Loucy (cell line): ENCODE measurements around the gene PPFIBP1.

ENCODE experiments used
- H2AFZ ChIP-seq: fragments of 200-600 bp; sonication (generic); 2 replicates; pipeline ENCODE4 v1.6.0; 2016; ENCODE audit warnings: antibody characterized with exemption, mild to moderate bottlenecking, low read length, moderate library complexity
- H3F3A ChIP-seq: fragments of 200-600 bp; 2 replicates; pipeline ENCODE4 v1.6.0; 2016; ENCODE audit warnings: antibody characterized with exemption, low read depth, mild to moderate bottlenecking
- H3K27me3 ChIP-seq: fragments of 200-600 bp; sonication (generic); 2 replicates; pipeline ENCODE4 v1.6.1; 2014; ENCODE audit warnings: low read length, mild to moderate bottlenecking; ENCODE audit not compliant: insufficient read depth, poor library complexity, severe bottlenecking
- H3K36me3 ChIP-seq: fragments of 200-600 bp; sonication (generic); 2 replicates; pipeline ENCODE4 v1.6.1; 2016; ENCODE audit warnings: low read length; ENCODE audit not compliant: insufficient read depth
- H3K4me1 ChIP-seq: fragments of 200-600 bp; sonication (generic); 2 replicates; pipeline ENCODE4 v1.5.1; 2014; ENCODE audit warnings: low read length, mild to moderate bottlenecking; ENCODE audit not compliant: insufficient read depth, poor library complexity, severe bottlenecking
- H3K4me2 ChIP-seq: fragments of 200-600 bp; sonication (generic); 2 replicates; pipeline ENCODE4 v1.6.0; 2014; ENCODE audit warnings: antibody characterized with exemption, low read length, low read depth, mild to moderate bottlenecking; ENCODE audit not compliant: poor library complexity, severe bottlenecking
- H3K4me3 ChIP-seq: fragments of 200-600 bp; sonication (generic); 2 replicates; pipeline ENCODE4 v1.5.1; 2014; ENCODE audit warnings: low read length, mild to moderate bottlenecking, mixed read lengths; ENCODE audit not compliant: poor library complexity, severe bottlenecking
- H3K79me2 ChIP-seq: fragments of 200-600 bp; sonication (generic); 2 replicates; pipeline ENCODE4 v1.6.1; 2014; ENCODE audit warnings: low read length; ENCODE audit not compliant: insufficient read depth
- H3K9ac ChIP-seq: fragments of 200-600 bp; sonication (generic); 2 replicates; pipeline ENCODE4 v1.6.0; 2014; ENCODE audit warnings: mild to moderate bottlenecking, low read depth, low read length, moderate library complexity; ENCODE audit not compliant: poor library complexity, severe bottlenecking
- H3K9me2 ChIP-seq: fragments of 200-600 bp; sonication (generic); replicated peaks from 2 replicates; pipeline ENCODE4 v1.6.1; 2016; ENCODE audit warnings: low read depth, low read length, mixed read lengths
- H3K9me3 ChIP-seq: fragments of 200-600 bp; sonication (generic); 2 replicates; pipeline ENCODE4 v1.6.1; 2014; ENCODE audit warnings: mild to moderate bottlenecking, antibody characterized with exemption, low read length, low read depth; ENCODE audit not compliant: insufficient read depth
- H4K20me1 ChIP-seq: fragments of 200-600 bp; sonication (generic); 2 replicates; pipeline ENCODE4 v1.6.0; 2014; ENCODE audit warnings: antibody characterized with exemption, low read length, mild to moderate bottlenecking; ENCODE audit not compliant: insufficient read depth, poor library complexity, severe bottlenecking
- EZH2phosphoT487 ChIP-seq: fragments of 200-600 bp; IDR thresholded peaks from 2 replicates; pipeline ENCODE4 v1.6.1; 2018; ENCODE audit warnings: antibody characterized with exemption, mild to moderate bottlenecking, moderate library complexity, borderline replicate concordance
- TF ChIP-seq, protein P1 (sequence below): fragments of 200-600 bp; sonication (generic); conservative IDR thresholded peaks from 2 replicates; pipeline ENCODE4 v1.5.1; 2014; ENCODE audit warnings: mild to moderate bottlenecking, antibody characterized with exemption, low read length

Gene PPFIBP1

DNA sequence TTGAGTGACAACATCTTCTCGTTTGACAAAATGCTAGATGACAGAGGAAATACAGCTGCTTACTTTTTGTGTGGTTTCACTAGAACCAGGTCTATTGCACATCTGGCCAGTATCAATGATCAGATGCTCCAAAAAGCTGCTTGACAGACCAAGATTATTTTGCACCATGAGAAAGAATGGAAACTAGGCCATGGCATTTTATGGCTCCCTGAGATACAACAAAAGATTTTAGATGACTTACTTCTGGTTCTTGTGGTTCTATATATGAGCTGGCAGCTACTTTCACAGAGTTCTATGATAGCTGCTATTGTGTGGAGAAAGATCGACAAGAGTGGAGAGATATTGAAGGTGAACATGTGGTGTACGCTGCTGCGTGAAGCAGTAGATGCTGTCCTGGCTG, 25.9 kb upstream of the PPFIBP1 start:
- Histone ChIP-seq H3K4me1 (peaks cover 3% of the 10 kb centered on the region), H3K9me2 (no peaks in the 10 kb centered on the region), H3K4me2 (no peak overlapping the region), H3F3A (no peaks in the 10 kb centered on the region), H4K20me1 (no peaks in the 10 kb centered on the region), H3K36me3 (no peaks in the 10 kb centered on the region), H3K79me2 (no peaks in the 10 kb centered on the region), H3K9ac (no peak overlapping the region), H3K9me3 (no peaks in the 10 kb centered on the region), H3K27me3 (no peaks in the 10 kb centered on the region), H2AFZ (no peak overlapping the region), H3K4me3 (no peak overlapping the region)
- TF ChIP-seq, protein P1, sequence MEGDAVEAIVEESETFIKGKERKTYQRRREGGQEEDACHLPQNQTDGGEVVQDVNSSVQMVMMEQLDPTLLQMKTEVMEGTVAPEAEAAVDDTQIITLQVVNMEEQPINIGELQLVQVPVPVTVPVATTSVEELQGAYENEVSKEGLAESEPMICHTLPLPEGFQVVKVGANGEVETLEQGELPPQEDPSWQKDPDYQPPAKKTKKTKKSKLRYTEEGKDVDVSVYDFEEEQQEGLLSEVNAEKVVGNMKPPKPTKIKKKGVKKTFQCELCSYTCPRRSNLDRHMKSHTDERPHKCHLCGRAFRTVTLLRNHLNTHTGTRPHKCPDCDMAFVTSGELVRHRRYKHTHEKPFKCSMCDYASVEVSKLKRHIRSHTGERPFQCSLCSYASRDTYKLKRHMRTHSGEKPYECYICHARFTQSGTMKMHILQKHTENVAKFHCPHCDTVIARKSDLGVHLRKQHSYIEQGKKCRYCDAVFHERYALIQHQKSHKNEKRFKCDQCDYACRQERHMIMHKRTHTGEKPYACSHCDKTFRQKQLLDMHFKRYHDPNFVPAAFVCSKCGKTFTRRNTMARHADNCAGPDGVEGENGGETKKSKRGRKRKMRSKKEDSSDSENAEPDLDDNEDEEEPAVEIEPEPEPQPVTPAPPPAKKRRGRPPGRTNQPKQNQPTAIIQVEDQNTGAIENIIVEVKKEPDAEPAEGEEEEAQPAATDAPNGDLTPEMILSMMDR = no peak
- TF ChIP-seq EZH2phosphoT487 = no peak

DNA sequence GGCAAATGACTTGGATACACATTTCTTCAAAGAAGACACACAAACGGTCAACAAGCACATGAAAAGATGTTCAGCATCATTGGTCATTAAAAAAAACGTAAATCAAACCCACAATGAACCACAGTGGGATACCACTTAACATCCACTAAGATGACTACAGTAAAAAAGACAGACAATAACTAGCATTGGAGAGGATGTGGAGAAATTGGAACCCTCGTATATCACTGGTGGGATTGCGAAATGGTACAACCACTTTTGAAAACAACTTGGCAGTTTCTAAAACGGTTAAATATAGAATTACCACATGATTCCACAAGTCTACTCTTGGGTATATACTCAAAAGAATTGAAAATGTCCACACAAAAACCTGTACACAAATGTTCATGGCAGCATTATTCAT, 25.2 kb upstream of the PPFIBP1 start:
- H3K36me3 ChIP-seq = no peaks in the 10 kb centered on the region
- H3K9me3 ChIP-seq = no peaks in the 10 kb centered on the region
- H3K9ac ChIP-seq = no peak overlapping the region
- no peak overlapping the region for H3K4me2 ChIP-seq
- no peak overlapping the region for H3K4me3 ChIP-seq
- H3F3A ChIP-seq = no peaks in the 10 kb centered on the region
- TF ChIP-seq, protein P1 = no peak
- TF ChIP-seq EZH2phosphoT487 = no peak
- no peak overlapping the region for H2AFZ ChIP-seq
- H3K4me1 ChIP-seq = peaks cover 3% of the 10 kb centered on the region
- no peaks in the 10 kb centered on the region for H3K27me3 ChIP-seq
- no peaks in the 10 kb centered on the region for H4K20me1 ChIP-seq
- no peaks in the 10 kb centered on the region for H3K9me2 ChIP-seq
- H3K79me2 ChIP-seq = no peaks in the 10 kb centered on the region

- Histone ChIP-seq H3K9me2 (no peaks in the 10 kb centered on the region), H4K20me1 (no peaks in the 10 kb centered on the region), H3K9me3 (no peaks in the 10 kb centered on the region), H3K9ac (no peak overlapping the region), H3K27me3 (no peaks in the 10 kb centered on the region), H3F3A (no peaks in the 10 kb centered on the region), H2AFZ (no peak overlapping the region), H3K79me2 (no peaks in the 10 kb centered on the region), H3K4me2 (no peak overlapping the region), H3K4me1 (peaks cover 3% of the 10 kb centered on the region), H3K4me3 (no peak overlapping the region), H3K36me3 (no peaks in the 10 kb centered on the region)
- no peak for TF ChIP-seq EZH2phosphoT487
- TF ChIP-seq, protein P1 = no peak
Observed at GRCh38 chr12:27499377-27499776, 24.6 kb upstream of the PPFIBP1 start.
